ENCODE measurements around the gene CCNB1IP1.
"Not testable (repeated sequence)": the region's sequence is repeated elsewhere in the genome, so short reads cannot be mapped to it uniquely, and the experiment has no call there.

GRCh38 chr14:20358474-20358873, 25.4 kb upstream of the CCNB1IP1 start:
- TF ChIP-seq CTCF, POLR2A (IDR thresholded peaks at IDR 0.05): not testable (repeated sequence)

All from Peyer's patch (tissue), 4 donors.